GM20000 (cell line): ENCODE results near the gene ADAMTS16.

Source experiments
- DNase-seq: peaks from one replicate; pipeline ENCODE4 v3.0.0; 2012; ENCODE audit warnings: low spot score
- TF ChIP-seq, protein P1 (sequence below): IDR thresholded peaks from 2 replicates; pipeline ENCODE4 v1.5.1; 2012; ENCODE audit warnings: mild to moderate bottlenecking, control low read depth; ENCODE audit errors: extremely low read depth, missing control alignments

The ADAMTS16 gene

DNA sequence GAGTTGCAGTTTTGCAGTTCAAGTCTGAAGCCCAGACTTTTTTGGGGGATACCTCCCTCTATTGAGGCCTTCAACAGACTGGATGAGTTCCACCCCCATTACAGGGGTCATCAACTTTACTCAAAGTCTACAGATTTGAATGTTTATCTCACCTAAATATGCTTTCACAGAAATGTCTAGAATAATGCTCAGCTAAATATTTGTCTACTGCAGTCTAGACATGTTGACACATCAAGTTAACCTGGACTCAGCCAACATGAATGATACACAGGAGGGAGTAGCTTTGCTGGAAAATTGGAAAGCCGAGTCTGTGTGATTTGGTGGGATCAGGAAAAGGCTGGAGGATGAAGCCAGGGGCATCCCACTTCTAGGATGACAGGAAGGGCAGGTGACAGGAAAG lies 154.3 kb downstream of the ADAMTS16 start:
- no peak for DNase-seq
- TF ChIP-seq, protein P1, sequence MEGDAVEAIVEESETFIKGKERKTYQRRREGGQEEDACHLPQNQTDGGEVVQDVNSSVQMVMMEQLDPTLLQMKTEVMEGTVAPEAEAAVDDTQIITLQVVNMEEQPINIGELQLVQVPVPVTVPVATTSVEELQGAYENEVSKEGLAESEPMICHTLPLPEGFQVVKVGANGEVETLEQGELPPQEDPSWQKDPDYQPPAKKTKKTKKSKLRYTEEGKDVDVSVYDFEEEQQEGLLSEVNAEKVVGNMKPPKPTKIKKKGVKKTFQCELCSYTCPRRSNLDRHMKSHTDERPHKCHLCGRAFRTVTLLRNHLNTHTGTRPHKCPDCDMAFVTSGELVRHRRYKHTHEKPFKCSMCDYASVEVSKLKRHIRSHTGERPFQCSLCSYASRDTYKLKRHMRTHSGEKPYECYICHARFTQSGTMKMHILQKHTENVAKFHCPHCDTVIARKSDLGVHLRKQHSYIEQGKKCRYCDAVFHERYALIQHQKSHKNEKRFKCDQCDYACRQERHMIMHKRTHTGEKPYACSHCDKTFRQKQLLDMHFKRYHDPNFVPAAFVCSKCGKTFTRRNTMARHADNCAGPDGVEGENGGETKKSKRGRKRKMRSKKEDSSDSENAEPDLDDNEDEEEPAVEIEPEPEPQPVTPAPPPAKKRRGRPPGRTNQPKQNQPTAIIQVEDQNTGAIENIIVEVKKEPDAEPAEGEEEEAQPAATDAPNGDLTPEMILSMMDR = no peak

DNA sequence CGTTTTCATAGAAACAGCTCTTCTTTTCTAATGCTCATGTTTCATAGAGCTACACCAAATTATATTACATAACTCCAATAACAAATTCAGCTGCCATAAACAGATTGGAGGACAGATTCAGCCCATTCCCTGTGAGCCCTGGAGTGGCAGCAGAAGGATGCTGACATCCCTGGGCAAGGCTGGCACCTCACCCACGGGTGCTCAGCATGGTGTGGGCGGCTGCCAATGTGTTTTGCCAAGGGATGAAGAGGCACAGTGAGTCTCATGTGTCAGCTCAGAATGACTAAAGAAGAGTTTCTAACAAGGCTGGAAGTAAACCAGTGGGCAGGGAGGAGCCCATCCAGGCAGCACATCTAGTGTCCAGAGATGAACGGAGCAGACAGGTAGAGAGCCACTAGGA lies 155.2 kb downstream of the ADAMTS16 start:
- TF ChIP-seq, protein P1 = no peak
- DNase-seq = no peak

DNA sequence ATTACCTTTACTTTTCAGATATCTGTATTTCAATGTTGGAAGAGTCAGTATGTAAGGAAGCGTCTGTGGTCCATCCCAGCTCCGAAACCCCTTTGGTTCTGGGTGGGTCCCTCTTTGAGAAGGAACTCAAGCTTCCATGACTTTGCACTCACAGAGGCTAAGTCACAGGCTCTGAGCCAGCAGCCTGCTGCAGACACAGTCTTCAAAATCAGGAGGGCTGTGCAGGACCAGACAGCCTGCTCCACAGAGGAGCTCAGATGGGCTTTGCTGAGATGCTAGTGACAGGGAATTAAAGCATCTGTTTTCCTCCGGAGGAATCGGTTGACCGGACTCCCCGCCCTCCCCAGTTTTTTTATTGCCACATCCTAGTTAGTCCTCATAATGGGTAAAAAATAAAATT lies 155.9 kb downstream of the ADAMTS16 start:
- TF ChIP-seq, protein P1 = no peak
- DNase-seq = no peak

DNA sequence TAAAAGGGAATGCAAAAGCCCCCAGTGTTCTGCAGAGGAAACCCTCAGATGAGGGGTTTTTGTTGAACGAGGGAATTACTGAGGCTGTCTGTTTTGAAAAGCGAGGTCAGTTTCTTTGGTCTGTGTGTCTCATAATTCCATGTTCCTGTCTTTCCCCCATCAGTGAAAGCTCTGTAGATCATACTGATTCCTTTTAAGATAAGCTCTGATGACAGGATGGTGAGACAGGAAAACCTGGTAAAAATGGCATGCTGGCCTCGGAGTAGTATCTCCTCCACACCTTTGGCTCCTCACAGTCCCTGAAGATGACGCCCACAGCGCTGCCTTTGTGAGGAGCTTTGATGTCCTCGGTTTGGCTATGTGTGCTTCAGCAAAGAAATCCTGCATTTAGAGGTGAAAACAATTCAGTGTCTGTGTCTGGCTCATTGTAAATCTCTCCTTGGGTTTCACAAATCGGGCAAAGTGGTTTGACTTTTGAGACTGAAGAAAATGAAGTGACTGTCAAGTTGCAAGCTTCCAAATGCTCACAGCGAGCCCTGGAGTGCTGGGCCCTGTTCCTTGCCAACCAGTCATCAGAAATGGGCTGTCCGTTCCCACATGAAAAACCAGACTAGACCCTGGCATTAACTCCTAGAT lies 157.4 kb downstream of the ADAMTS16 start:
- DNase-seq = no peak
- TF ChIP-seq, protein P1 = no peak

DNA sequence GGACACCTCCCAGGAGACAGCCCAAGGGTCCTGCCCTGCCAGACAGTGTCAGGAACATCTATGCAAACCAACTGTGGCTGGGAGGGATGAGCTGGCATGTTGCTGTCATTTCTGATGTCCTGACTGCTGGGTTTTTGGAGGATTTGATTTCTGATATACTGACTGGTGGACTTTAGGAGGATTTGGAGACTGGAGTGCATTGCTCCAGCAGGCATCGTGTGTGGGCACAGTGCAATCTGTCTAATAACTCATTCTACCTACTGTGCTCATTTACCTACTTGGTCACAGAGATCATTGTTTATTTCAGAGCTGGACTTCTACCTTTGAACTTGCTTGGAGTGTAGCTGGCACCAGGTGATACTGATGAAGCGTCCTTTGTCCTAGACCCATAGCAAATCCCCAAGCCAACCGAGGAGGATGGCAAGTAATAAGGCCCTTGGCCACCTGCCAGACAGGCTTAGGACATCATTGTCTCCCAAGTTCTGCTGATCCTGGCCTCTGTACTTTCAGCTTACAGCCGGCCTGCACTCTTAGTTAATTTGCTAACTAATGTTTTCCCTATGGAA lies 158.0 kb downstream of the ADAMTS16 start:
- no peak for DNase-seq
- TF ChIP-seq, protein P1 = no peak

DNA sequence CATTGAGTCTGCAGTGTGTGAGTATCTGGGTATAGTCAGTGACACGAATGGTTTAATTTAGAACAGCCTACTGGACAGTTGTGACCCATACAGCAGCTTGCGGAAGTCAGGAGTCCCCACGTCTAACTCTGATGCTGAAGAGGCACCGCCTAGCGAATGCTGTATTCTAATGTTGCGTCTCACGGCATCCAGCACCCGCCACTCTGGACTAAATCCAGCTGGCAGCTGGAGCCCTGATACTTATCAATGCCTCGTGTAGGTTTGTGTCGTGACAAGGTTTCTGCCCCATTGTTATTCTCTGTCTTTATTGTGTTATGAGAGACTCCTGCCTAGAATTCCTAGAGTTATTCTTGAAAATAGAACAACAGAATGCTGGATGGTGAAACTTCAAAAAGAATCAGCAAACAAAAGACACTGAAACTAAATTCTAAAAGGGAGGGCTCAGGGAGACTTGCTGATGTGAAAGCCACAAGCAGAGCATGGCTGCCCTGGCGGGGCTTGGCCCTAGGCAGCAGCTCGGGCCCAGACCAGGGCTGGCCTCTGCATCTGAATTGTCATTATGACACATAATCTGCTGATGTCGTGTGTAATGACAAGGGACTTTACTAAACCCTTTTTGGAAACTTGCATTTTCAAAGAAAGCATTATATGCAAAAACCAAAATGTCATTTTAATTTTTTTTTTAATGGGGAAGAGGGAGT lies 158.9 kb downstream of the ADAMTS16 start:
- TF ChIP-seq, protein P1 = no peak
- DNase-seq = no peak

DNA sequence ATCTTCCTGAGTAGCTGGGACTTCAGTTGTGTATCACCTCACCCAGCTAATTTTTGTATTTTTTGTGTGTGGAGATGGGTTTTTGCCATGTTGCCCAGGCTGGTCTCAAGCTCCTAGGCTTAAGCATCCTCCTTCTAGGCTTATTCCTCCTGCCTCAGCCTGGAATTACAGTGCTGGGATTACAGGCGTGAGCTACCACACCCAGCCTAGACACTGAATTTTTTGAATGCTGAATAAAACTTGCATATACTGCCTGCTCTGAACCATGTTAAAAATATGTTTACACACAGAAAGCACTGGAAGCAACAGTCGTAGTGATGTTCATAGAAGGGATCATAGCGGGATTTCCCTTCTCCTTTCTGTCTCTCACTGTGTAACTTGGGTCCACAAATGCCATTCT lies 161.0 kb downstream of the ADAMTS16 start:
- DNase-seq = no peak
- TF ChIP-seq, protein P1 = no peak
